CD4-positive, alpha-beta T cell treated with Interleukin-6 at 100 ng/mL for 8 hours (primary cell): Measurements from ENCODE around the gene ABTB2.

Source experiments
- DNase-seq: peaks from one replicate; pipeline ENCODE4 v3.0.0-alpha.2; 2020; ENCODE audit warnings: mixed read lengths, low spot score

Gene ABTB2

GRCh38 chr11:34148504-34149165, 209.2 kb downstream of the ABTB2 start:
- no peak for DNase-seq

GRCh38 chr11:34147581-34147980, 210.2 kb downstream of the ABTB2 start:
- no peak for DNase-seq

GRCh38 chr11:34146866-34147265, 210.9 kb downstream of the ABTB2 start:
- no peak for DNase-seq

GRCh38 chr11:34146411-34146810, 211.4 kb downstream of the ABTB2 start:
- DNase-seq: no peak

GRCh38 chr11:34145847-34146381, 211.9 kb downstream of the ABTB2 start:
- no peak for DNase-seq

GRCh38 chr11:34145073-34145472, 212.7 kb downstream of the ABTB2 start:
- no peak for DNase-seq

GRCh38 chr11:34143048-34143447, 214.8 kb downstream of the ABTB2 start:
- DNase-seq: no peak

GRCh38 chr11:34140149-34140548, 217.7 kb downstream of the ABTB2 start:
- DNase-seq: no peak

GRCh38 chr11:34139346-34139745, 218.5 kb downstream of the ABTB2 start:
- no peak for DNase-seq

- no peak for DNase-seq
Observed at GRCh38 chr11:34136420-34136819, 221.4 kb downstream of the ABTB2 start.

GRCh38 chr11:34135439-34135838, 222.4 kb downstream of the ABTB2 start:
- no peak for DNase-seq

- DNase-seq: no peak
Observed at GRCh38 chr11:34134765-34135164, 223.0 kb downstream of the ABTB2 start.

- no peak for DNase-seq
Observed at GRCh38 chr11:34132261-34132965, 225.4 kb downstream of the ABTB2 start.

GRCh38 chr11:34128824-34129223, 229.0 kb downstream of the ABTB2 start:
- DNase-seq: no peak

- DNase-seq: no peak
Observed at GRCh38 chr11:34126959-34127848, 230.6 kb downstream of the ABTB2 start.

- DNase-seq: no peak
Observed at GRCh38 chr11:34124885-34125668, 232.7 kb downstream of the ABTB2 start.

- no peak for DNase-seq
Observed at GRCh38 chr11:34120651-34121050, 237.2 kb downstream of the ABTB2 start.

GRCh38 chr11:34114471-34114870, 243.3 kb downstream of the ABTB2 start:
- DNase-seq: no peak

- no peak for DNase-seq
Observed at GRCh38 chr11:34114014-34114413, 243.8 kb downstream of the ABTB2 start.

- DNase-seq: no peak
Observed at GRCh38 chr11:34111722-34112270, 246.0 kb downstream of the ABTB2 start.

GRCh38 chr11:34105957-34106504, 251.8 kb downstream of the ABTB2 start:
- DNase-seq: no peak
